ENCODE measurements around the gene POLQ. TPM values are rescaled to one million over a fixed set of nuclear protein-coding genes. Genes with fewer than 3 reads are reported as not detected.
A peak's percentile ranks its signal among the peaks of the same experiment; 100 is the strongest.

The POLQ gene
- total RNA-seq, 4 donors from 2014 or later, result under 0.01 to 0.30 (median under 0.01) TPM; not detected in 1

DNA sequence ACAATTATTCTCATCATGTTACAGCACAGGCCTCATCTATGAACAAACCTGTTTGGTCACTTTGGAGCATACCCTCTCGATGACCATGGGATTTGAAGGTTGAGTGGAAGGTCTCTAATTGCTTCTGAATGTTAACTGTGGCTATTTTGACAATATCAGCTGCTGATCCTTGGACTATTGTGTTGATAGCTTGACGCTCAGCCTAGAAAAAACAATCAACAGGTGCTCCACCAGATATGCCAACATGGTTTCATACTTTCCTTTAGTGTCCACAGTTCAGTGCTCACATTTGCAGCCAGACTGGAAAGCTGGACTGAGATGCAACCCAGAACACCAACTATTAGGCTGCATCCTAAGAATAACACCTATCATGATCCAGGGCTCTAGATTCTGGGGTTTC, 109.7 kb downstream of the POLQ start:
- Histone ChIP-seq H3K36me3 (no peaks in the 10 kb centered on the region), H3K4me3 (no peak overlapping the region), H3K27ac (no peak overlapping the region), H3K4me1 (peaks cover 0 to 10% (median 0%) of the 10 kb centered on the region in 4 donors), H3K27me3 (no peaks in the 10 kb centered on the region), H3K9me3 (no peaks in the 10 kb centered on the region)
- DNase-seq (ENCODE audit: low spot score in 2 of 2), result no peak
- WGBS, 2 donors, result 94 to 97% methylated on average over 2 of the region's 2 CpGs
- no peak for TF ChIP-seq EP300 (IDR thresholded peaks at IDR 0.05)
- no peak for TF ChIP-seq POLR2A (IDR thresholded peaks at IDR 0.05)
- TF ChIP-seq, protein P1, sequence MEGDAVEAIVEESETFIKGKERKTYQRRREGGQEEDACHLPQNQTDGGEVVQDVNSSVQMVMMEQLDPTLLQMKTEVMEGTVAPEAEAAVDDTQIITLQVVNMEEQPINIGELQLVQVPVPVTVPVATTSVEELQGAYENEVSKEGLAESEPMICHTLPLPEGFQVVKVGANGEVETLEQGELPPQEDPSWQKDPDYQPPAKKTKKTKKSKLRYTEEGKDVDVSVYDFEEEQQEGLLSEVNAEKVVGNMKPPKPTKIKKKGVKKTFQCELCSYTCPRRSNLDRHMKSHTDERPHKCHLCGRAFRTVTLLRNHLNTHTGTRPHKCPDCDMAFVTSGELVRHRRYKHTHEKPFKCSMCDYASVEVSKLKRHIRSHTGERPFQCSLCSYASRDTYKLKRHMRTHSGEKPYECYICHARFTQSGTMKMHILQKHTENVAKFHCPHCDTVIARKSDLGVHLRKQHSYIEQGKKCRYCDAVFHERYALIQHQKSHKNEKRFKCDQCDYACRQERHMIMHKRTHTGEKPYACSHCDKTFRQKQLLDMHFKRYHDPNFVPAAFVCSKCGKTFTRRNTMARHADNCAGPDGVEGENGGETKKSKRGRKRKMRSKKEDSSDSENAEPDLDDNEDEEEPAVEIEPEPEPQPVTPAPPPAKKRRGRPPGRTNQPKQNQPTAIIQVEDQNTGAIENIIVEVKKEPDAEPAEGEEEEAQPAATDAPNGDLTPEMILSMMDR (IDR thresholded peaks at IDR 0.05), result no peak

- WGBS, 2 donors, result 40 to 43% methylated on average over 5 of the region's 5 CpGs
- TF ChIP-seq POLR2A (IDR thresholded peaks at IDR 0.05), result no peak
- no peak for TF ChIP-seq EP300 (IDR thresholded peaks at IDR 0.05)
- TF ChIP-seq, protein P1 (IDR thresholded peaks at IDR 0.05), result no peak
- peak overlapping the region in 3 of 4 donors; percentile 14 to 41 (median 31) for H3K4me3 ChIP-seq
- H3K4me1 ChIP-seq, result peaks cover 0 to 10% (median 0%) of the 10 kb centered on the region in 4 donors
- H3K27ac ChIP-seq, result no peak overlapping the region
- H3K27me3 ChIP-seq, result no peaks in the 10 kb centered on the region
- no peaks in the 10 kb centered on the region for H3K9me3 ChIP-seq
- H3K36me3 ChIP-seq, result no peaks in the 10 kb centered on the region
- no peak for DNase-seq (ENCODE audit: low spot score in 2 of 2)
Measured at GRCh38 chr3:121431726-121432517, 113.9 kb downstream of the POLQ start.

DNA sequence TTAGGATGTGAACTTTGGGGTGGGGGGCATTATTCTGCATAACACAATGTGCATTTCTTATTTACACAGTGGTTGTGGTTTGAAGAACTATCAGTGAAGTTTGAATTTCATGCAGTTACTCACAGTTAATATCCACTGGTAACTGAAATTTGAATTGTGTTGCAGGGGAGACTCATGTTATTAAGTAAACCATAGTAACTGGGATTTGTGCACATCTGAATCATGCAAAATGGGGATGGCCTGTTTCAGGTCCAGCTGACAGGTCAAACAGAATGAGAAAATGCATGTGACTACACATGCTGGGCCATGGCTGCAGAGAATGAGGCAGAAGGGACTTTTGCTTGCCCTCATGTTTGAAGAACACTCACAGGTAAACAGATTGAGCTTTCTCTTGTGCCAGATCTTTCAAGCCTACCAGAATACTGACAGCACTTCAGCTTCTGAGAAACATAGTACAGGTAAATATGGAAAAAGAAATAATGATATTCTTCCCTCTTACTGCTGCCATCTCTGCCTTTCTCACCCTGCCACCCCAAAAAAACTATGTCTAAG, 115.0 kb downstream of the POLQ start:
- Histone ChIP-seq H3K27ac (no peak overlapping the region), H3K36me3 (no peaks in the 10 kb centered on the region), H3K4me3 (no peak overlapping the region), H3K27me3 (no peaks in the 10 kb centered on the region), H3K4me1 (peaks cover 0 to 10% (median 0%) of the 10 kb centered on the region in 4 donors), H3K9me3 (no peaks in the 10 kb centered on the region)
- TF ChIP-seq, protein P1 (IDR thresholded peaks at IDR 0.05), result no peak
- no peak for TF ChIP-seq EP300 (IDR thresholded peaks at IDR 0.05)
- no peak for TF ChIP-seq POLR2A (IDR thresholded peaks at IDR 0.05)
- no peak for DNase-seq (ENCODE audit: low spot score in 2 of 2)

GRCh38 chr3:121424549-121424948, 121.2 kb downstream of the POLQ start:
- no peaks in the 10 kb centered on the region for H3K36me3 ChIP-seq

DNA sequence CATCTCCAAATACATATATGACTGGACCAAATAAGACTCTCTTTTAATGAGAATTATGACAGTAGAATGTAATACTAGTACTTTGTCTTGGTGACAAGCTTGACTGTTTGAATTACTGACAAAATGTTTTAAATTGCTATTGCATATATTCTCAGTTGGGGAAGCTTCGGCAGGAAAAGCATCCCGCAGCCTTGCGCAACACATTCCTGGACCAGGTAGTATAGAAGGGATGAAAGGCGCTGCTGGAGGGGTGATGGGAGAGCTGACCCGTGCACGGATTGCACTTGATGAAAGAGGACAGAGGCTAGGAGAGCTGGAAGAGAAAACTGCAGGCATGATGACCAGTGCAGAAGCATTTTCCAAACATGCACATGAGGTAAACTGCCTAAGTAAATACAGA, 127.6 kb downstream of the POLQ start:
- Histone ChIP-seq H3K27me3 (no peaks in the 10 kb centered on the region), H3K36me3 (no peaks in the 10 kb centered on the region)
- 91 to 92% methylated on average over 6 of the region's 6 CpGs for WGBS, 2 donors

More at GRCh38 chr3:121424549-121424948, 121.2 kb downstream of the POLQ start:
- H3K9me3 ChIP-seq, result no peaks in the 10 kb centered on the region
- H3K4me3 ChIP-seq, result no peak overlapping the region
- no peak overlapping the region for H3K27ac ChIP-seq
- TF ChIP-seq POLR2A (IDR thresholded peaks at IDR 0.05), result no peak
- TF ChIP-seq, protein P1 (IDR thresholded peaks at IDR 0.05), result no peak
- no peak for TF ChIP-seq EP300 (IDR thresholded peaks at IDR 0.05)
- H3K27me3 ChIP-seq, result no peaks in the 10 kb centered on the region
- DNase-seq (ENCODE audit: low spot score in 2 of 2), result no peak
- no peaks in the 10 kb centered on the region for H3K4me1 ChIP-seq

More for the DNA sequence above, 127.6 kb downstream of the POLQ start:
- Histone ChIP-seq H3K4me3 (no peak overlapping the region), H3K27ac (no peak overlapping the region), H3K9me3 (no peaks in the 10 kb centered on the region), H3K4me1 (no peaks in the 10 kb centered on the region)
- DNase-seq (ENCODE audit: low spot score in 2 of 2), result no peak
- no peak for TF ChIP-seq POLR2A (IDR thresholded peaks at IDR 0.05)
- no peak for TF ChIP-seq EP300 (IDR thresholded peaks at IDR 0.05)
- TF ChIP-seq, protein P1 (IDR thresholded peaks at IDR 0.05), result no peak
